Inflammatory macrophage treated with lipopolysaccharide for 1 hour (primary cell): ENCODE results near the gene NKX6-2.
"Not testable (repeated sequence)": the region's sequence is repeated elsewhere in the genome, so short reads cannot be mapped to it uniquely, and the experiment has no call there.

Experiments
- DNase-seq, 2 donors: peaks; one replicate each; pipeline ENCODE4 v3.0.0-alpha.2; 2020 to 2022

The NKX6-2 gene

DNA sequence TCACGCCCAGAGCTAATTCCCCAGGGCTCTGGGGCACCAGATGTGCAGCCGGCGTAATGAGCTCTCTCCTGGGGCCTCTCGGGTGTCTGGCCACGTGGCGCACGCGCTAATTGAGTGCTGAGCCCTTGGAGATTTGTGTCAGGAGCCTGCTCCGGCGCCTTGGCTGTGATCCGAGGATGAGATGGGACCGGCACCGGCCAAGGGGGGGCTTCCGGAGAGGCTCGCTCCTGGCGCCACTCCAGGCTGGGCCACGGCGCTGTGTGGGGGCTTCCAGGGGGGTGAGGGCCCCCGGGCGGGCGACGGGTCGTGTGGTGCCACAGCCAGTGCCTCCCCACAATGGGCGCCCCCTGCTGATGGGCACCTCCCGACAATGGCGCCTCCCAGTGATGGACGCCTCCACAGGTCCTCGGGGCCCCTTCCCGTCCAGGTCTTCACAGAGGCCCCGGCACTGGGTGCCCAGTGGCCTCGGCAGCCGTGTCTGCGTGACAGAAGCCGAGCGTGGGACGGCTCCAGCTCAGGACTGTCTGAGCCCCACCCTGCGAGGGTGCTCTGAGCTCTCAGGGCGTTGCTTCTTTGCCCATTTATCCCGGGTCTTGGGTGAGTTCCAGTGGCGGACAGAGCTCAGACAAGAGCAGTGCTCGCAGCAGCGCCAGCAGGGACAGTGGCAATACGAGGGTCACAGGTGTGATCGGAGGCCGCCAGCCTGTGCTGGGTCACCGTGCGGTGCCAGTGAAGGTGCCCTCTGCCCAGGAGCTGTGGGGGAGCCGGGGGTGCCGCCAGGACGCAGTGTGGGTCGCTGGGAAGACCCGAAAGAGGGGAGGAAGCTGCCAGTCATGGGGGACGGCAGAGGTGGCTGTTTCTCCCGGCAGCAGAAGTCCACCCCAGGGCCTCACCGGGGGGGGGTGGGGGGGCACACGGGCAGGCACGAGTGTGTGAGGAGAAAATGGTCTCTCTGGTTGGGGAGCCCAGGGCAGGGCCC is 8.2 kb upstream of the NKX6-2 start:
- no peak for DNase-seq

DNA sequence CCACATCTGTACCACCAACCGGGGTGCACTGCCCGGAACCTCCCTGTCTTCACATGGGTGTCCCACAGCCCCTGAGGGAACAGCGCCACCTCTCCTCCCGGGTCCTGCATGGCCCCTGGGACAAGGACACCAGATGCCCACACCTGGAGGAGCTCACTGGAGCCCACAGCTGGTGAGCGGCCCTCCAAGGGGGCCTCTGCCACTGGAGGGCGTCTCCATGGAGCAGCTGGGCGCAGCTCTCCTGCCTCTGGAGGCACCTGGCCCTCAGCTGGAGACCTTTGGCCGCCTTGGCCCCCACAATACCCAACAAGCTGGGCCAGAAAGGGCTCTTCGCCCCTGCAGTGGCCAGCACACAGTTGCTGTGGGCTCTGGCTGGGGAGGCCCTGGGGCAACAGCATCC is 7.3 kb upstream of the NKX6-2 start:
- no peak for DNase-seq

DNA sequence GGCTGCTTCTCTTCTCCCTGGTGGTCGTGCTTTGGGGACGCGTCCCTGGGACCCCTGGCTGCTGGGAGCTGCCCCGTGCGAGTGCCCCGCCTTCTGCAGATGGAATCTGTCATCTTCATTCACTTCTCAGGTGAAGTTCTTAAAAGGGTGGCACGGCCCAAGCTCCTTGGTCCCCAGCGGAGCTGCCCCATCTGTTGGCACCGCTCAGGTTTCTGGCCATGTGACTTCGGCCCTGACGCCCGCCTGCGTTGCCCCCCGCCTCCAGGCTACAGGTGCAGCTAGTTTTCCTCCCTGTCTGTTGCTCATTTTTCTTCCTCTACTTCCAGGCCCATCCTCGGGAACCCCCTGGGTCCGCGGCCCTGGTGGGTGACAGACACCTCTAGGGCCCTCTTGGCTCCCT is 6.8 kb upstream of the NKX6-2 start:
- no peak for DNase-seq

DNA sequence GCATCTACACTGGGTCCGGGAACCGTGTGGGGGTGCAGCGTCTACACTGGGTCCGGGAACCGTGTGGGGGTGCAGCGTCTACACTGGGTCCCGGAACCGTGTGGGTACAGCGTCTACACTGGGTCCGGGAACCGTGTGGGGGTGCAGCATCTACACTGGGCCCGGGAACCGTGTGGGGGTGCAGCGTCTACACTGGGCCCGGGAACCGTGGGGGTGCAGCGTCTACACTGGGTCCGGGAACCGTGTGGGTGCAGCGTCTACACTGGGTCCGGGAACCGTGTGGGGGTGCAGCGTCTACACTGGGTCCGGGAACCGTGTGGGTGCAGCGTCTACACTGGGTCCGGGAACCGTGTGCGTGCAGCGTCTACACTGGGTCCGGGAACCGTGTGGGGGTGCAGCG is 6.2 kb upstream of the NKX6-2 start:
- not testable (repeated sequence) for DNase-seq

DNA sequence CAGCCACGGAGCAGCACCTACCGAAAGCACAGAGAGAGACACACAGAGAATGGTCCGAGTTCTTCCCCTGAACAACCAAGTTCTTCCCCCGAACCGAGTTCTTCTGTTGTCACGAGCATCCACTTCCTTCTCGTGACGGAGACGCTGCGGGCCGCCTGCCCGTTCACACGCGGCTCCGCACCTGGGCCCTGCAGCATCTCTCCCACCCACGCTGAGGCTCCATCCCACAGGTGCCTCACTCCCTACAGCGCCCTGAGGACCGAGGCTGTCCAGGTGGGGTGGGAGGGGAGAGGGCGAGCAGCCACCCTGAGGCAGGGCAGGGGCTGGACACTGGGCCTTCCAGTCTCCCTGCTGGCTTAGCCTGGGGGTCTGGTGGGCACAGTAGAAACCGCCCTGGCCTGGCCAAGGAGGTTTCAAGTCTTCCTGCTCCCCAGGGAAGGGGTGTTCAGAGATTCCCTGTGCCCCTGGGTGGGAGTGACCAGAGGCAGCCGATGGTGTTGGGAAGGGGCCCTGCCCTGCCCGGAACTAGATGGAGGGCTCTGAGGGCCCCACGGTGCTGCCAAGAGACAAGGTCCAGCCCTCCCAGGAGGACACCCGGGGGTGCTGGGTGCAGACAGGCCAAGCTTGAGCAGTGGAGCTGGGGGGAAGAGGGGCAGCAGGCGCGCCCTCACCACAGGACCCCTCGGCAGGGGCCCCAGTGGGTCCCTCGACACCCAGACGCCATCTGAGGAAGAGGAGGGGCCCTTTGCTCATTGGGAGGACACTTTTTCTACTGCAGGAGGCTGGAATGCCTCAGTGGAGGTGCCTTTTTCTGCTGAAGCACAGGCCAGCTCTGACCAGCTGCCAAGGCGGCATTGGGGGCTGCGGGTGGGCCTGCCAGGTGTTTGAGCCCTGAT is 5.2 kb upstream of the NKX6-2 start:
- no peak for DNase-seq

DNA sequence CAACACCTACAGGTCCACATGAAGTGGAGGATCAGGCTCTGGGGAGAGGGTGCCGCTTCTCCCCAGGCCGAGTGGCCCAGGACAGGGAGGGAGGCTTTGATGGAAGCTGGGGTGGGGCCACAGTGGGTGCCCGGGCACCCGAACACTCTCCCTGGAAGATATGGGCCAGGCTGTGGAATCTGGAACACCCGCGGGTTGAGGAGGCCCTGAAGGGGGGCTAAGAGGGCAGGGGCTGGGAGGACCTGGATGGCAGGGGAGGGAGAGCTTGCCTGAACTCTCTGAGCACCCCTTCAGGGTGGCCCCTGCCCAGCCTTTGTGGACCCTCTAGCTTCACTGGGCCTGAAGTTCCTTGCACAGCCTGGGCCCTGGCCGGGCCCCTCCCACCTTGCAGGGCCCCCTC is 4.5 kb upstream of the NKX6-2 start:
- DNase-seq = no peak

DNA sequence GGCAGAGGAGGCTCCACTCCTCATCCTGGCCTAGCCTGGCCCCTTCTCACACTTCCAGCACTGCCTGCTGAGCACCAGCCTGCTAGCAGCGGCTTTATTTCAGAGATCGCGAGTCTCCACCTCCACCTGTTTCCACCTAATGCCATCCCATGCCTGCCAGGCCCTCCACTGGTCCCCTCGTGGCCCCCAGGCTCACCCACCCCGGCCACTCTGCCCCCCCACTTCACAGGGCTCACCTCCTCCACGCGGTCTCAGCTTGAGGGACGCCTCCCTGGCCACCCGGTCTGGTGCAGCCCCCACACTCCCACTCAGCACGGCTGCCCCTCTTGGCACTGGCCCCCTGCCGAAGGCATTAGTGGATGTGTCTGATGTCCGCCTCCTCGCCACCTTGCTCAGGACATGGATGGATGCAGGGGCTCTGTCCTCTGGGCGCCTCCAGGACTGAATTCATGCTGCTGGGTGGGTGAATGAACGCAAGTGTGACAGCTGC is 3.8 kb upstream of the NKX6-2 start:
- no peak for DNase-seq

DNA sequence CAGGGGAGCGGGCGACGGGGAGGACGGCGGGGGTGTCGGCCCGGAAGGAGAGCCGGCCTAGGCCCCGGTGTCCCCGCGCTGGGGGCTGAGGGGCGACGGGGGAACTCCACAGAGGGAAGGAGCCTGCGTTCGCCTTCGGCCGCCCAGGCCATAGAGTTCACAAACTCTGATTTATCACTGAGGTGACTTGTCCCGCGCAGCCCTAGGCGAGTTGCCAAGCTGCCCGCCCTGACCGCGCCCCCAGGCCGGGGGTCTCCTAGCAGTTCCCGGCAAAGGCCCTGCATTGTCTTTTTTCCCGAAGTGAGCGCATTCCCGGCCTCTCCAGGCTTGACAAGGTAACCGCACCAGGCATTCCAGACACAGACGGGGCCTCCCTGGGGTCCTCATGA is 2.9 kb upstream of the NKX6-2 start:
- no peak for DNase-seq

DNA sequence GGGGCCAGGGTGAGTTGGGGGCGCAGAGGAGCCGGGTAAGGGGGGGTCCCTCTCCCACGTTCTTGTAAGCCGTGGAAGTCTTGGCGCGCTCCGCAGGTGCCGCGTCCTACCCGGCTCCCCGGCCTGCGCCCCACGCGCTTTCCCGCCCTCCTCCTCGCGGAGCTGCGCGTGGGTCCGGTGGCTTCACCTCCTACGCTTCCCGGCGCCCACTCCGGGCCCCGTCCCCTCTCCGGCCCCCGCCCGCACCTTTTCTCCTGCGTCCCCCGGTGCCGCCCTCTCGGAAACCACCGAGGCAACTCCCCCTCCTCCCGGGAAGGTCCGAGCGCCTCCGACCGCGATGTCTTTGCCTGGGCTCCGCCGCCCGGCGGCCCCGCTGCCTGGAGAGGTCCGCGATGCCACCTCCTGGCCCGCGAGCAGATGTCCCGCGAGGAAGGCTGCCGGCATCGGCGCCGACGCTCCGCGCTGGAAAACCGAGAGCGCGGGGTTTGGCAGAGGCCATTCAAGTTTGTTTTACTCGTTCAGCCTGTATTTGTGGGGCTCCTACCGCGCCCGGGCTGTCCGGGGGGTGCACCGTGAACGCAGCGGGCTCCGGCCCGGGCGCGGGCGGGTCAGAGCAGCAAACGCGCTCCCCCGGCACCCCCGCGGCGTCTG is 2.4 kb upstream of the NKX6-2 start:
- no peak for DNase-seq

DNA sequence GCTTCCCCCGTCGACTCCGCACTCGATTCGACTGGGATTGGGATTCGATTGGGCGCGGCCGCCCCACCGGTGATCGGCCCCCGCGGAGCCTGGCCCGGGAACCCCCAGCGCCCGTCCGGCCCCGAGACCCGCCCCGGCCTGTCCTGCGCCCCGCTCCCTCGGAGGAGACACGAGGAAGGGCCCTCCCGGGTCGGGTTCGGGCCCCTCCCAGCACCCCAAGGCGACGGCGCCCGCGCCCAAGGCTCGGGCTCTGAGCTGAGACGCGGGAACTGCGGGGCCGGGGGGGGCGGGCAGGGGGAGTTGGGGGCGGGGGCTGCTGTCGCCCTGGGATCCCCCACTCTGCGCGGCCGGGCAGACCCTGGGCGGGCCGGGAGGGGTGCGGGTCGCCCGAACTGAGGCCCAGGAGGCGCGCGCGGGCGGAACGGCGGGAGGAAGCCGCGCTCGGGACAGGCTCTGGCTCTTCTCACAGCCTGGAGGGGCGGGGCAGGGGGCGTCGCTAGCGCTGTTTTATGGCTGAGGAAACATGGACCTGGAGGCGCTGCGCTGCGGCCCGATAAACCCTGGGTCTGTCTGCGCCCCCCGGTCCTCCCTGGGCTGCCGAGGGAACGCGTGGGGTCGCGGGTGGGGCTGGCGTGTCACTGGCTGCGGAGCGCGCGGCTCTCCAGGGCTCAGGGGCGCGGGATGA is 1.7 kb upstream of the NKX6-2 start:
- DNase-seq = no peak

DNA sequence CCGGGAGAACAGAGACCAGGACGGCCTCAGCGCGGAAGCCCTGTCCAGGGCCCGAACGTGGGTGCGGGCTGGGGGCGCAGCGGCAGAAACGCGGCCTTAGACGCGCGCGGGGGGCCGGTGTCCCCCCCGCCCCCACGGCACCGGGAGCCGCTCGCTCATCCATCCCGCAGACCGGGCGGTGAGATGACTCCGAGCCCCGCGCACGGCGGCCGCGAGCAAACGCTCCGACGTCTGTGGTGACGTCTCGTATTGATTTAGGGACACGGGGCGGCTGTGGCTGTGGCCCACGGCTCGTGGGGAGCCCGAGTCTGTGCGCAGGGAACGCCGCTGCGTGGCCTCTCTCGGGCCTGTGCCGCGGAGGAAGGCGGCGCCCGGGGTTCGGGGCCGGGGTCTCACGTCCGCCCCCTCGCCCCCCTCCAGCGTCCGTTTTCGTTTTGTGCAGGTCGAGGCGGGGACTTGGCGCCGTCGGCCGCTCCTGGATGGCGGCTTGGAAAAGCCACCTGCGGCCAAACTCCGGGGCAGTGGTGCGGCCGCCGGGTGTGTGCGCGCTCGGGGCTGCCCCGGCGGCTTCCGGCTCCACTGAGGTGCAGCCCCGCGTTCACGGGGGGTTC is 1.0 kb upstream of the NKX6-2 start:
- no peak for DNase-seq

DNA sequence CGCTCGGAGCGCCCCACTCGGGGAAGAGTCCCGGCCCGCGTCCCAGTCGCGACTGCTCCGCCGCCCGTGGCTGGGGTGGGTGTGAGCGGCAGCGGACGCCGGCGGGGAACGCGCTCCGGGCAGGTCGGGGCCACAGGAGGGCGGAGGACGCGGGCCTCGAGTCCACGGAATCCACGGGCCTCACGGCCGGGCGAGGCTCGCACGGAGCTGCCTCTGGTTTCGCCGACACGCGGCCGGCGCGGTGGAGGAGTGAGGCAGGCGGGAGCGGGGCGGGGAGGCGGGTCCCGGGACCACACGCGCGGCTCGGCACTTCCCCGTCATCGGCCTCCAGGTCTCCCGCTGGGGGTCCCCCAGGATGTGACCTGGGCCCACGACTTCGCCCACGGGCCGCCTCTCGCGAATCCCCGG is 533 bp upstream of the NKX6-2 start:
- no peak for DNase-seq

DNA sequence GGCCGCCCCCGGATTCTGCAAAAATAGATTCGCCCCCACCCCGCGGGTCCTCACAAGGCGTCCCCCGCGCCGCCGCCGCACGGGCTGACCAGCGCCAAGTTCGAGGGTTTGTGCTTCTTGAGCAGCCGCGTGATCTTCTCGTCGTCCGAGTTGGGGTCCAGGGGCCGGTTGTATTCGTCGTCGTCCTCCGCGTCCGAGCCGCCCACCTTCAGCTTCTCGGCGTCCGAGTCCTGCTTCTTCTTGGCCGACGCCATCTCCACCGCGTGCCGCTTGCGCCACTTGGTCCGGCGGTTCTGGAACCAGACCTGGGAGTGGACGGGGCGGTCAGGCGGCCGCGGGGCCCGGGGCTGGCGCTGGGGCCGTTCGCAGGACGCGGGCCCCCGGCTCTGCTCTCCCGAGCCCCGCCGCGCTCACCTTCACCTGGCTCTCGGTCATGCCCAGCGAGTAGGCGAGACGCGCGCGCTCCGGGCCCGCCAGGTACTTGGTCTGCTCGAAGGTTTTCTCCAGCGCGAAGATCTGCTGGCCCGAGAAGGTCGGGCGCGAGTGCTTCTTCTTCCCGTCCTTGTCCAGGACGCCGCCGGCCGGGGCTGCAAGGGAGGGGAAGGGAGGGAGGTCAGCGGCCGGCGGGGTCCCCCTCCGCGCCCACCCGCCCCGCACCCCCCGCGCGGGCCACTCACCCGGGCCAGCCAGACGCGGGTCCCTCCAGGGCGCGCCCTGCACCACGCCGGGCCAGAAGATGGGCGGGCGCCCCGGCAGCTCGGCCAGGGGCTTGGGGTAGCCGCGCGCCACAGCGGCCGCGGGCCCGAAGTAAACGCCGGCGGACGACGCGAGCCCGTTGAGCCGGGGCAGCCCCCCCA is 853 bp downstream of the NKX6-2 start:
- no peak for DNase-seq

DNA sequence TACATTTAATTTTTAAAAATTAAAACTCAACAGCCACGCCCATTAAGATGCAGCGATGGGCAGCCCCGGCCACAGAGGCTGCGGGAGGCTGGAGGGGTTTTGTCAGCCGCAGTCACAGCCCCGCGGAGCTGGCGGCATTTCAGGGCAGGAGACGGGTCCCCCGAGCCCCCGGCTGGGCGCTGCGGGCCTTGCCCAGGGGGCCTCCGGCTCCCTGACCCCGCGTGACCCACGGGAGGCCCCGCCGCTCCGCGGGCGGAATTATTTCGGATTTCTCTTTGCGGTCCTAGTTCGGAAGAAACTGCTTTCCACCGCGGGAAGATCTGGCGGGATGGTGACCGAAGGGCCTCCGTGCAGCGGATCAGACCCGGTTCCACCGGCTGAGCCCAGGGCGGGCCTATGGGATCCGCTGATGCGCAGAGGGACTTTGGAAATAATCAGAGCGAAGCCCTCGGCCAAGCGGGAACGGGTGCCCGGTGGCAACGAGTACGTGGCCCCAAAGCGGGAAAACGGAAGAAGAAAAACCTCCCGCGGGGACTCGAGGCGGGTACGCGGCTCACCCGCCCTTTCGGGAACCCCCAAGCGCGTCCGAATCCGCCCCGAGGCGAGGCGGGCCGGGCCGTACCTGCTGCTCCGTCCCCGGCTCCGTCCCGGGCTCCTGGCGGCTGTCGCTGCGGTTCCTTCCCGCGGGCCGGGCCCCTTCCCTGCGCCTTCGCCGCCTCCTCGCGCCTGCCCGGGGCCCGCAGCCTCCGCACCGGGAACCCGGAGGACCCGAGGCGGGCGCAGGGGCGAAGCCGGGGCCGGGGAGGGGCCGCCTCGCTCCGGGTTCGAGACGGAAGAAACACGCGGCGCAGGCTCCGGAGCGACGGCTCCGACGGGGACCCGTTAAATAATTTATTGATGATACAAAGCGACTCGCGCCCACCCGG is 1.7 kb downstream of the NKX6-2 start:
- DNase-seq = no peak

DNA sequence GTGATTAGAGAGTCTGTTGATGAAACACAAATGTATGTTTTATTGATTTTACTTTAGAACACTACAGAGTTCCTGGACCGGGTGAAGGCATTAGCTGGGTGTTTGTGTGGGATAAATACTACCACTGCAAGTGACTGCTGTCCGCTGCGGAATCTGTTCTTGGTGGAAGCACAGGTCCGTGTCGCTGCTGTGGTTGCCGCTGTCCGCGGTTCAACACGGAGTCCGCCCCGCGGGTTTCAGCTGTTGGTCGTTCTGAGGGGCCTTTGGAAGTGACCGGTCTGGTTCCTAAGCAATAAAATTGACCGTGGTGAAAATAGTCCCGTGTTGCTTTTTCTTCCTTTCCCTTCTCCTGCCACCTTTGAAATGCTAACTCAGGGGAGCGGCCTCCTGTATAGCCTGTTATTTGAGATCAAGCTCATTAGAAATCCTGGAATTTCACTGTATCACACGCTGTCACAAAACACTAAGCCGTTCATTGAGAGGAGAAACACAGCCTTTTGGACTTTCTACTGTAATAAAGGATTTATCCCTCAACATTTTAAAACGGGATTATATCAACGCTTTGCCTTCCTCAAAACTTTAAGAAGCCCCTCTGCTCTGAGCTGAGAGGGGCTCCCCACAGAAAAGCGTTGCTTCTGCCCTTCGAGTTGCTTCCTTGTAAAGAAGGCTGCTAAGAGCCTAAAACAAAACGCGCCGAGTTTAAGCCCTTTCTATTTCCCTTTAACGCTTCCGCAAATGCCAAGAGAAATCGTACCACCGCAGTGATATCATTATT is 2.6 kb downstream of the NKX6-2 start:
- no peak for DNase-seq

DNA sequence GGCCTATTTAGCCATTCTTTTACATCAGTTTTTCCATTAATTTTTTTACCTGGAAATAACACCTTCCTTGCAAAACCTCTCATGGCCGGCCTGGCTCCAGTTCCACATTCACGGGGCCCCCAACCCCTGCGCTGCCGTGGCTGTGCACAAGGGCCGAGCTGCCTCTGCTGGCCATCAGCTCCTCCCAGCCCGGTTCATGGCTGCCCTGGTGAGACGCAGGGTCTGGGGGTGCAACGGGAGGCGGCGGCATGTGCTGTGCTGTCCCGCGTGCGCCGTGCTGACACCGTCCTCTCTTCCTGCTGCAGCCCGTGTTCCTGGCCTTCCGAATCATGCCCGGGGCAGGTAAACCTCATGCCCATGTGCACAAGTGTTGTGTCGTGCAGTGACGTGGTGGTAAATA is 4.4 kb downstream of the NKX6-2 start:
- no peak for DNase-seq

DNA sequence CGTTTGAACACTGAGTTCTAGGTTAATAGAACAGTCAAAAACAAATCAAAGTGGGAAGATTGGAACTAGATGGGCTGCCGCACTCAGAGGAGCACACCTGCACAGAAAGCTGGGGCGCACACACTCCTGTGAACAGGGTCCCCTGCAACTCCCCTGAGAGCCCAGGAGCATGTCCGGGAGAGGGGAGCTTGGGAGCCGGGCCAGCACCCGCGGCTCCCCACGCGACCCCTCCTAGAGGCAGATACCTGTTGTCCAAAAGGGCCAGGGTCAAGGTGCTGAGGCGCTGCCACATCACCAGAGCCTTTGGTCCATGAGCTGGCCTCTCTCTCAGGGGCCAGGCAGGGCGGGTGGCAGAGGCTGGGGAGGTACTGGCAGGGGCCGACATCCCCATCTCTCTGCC is 5.6 kb downstream of the NKX6-2 start:
- DNase-seq = no peak

DNA sequence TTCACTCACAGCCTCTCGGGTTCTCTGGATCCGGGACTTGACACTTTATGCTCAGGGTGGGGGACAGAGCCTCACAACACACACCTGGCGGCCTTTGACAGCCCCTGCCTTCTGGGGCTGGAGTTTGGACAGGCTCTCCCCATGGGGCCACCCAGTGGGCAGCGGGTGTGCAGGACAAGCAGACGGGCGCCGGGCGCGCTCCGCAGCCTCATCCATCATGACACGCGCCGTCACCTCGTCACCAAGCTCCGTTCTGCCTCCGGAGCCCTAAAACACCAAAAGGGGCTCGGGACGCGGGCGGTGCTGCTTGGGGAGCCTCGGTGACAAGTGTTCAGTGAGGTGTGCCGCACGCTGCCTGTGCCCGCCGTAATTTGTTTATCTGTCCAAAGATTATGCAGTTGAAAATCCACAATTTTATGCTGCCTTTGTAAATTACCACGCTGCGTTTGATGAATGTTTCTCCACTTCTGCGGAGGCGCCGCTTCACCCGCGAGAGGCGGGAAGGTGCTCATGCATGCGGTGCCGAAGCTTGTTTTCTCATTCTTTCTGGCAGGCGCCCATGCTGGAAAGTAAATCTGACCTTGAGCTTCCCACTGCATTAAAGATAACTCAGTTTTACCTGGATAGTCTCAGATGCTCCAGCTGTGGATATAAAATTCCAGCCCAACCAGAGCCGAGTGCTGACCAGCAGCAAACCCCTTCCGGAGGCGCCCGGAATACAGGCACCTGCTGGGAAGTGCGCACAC is 6.2 kb downstream of the NKX6-2 start:
- DNase-seq = no peak
